GM10248 (cell line): ENCODE results near the gene CABP4.

Experiments
- CTCF ChIA-PET: fragments of 300-600 bp; sonication (Branson Sonifier 250); formaldehyde crosslinking; extraction: SDS; loops from one replicate; lab custom pipeline; 2021; ENCODE audit warnings: antibody characterized with exemption; lab: Yijun Ruan, JAX
- POLR2A ChIA-PET: fragments of 350-650 bp; sonication (Branson Sonifier 250); formaldehyde crosslinking; extraction: SDS; loops from one replicate; lab custom pipeline; 2020; ENCODE audit warnings: antibody characterized with exemption; lab: Yijun Ruan, JAX
- DNase-seq: peaks from one replicate; pipeline ENCODE4 v3.0.0; 2012; ENCODE audit errors: extremely low spot score
- CTCF ChIP-seq: IDR thresholded peaks from 2 replicates; pipeline ENCODE4 v1.5.1; 2012; ENCODE audit warnings: mild to moderate bottlenecking, low read depth; ENCODE audit errors: extremely low read depth, missing control alignments, control extremely low read depth

CABP4 gene

GRCh38 chr11:67429722-67430121 is 25.4 kb upstream of the CABP4 start:
- CTCF ChIA-PET: interaction anchor here (1.0 kb wide), 1 partner anchor 22 kb away, joined by 3 read pairs; no protein-coding TSS in a partner anchor
- TF ChIP-seq CTCF: no peak
- POLR2A ChIA-PET: interaction anchor here (0.6 kb wide), 1 partner anchor 303 kb away, joined by 4 read pairs; no protein-coding TSS in a partner anchor
- DNase-seq: no peak

- TF ChIP-seq CTCF: no peak
- CTCF ChIA-PET: interaction anchor here (1.0 to 2.0 kb wide), 3 partner anchors 7 to 56 kb away, joined by 3 to 5 read pairs (median 3); partner anchors contain the start of gene PPP1CA
- POLR2A ChIA-PET: interaction anchor here (0.6 to 0.7 kb wide), 4 partner anchors 7 to 81 kb away, joined by 4 to 7 read pairs (median 6); no protein-coding TSS in a partner anchor
- DNase-seq: no peak
Measured at GRCh38 chr11:67431346-67432249, 23.6 kb upstream of the CABP4 start.

- TF ChIP-seq CTCF: no peak
- DNase-seq: no peak
- POLR2A ChIA-PET: interaction anchor here (0.6 kb wide), 2 partner anchors 10 to 1214 kb away, joined by 3 read pairs; partner anchors contain the start of gene CORO1B
- CTCF ChIA-PET: interaction anchor here (1.0 to 1.2 kb wide), 2 partner anchors 55 to 171 kb away, joined by 3 read pairs; no protein-coding TSS in a partner anchor
Measured at GRCh38 chr11:67432655-67433349, 22.4 kb upstream of the CABP4 start.

GRCh38 chr11:67433536-67434394 is 21.4 kb upstream of the CABP4 start:
- TF ChIP-seq CTCF: no peak
- DNase-seq: no peak
- ChIA-PET POLR2A (interaction anchor here (0.6 to 1.3 kb wide), 2 partner anchors 10 to 16 kb away, joined by 3 read pairs; partner anchors contain the start of gene CORO1B), CTCF (interaction anchor here (1.2 to 1.8 kb wide), 2 partner anchors 32 to 172 kb away, joined by 3 to 6 read pairs; partner anchors contain the start of gene PPP1CA)

- DNase-seq: no peak
- no peak for TF ChIP-seq CTCF
- ChIA-PET CTCF (interaction anchor here (1.8 kb wide), 1 partner anchor 33 kb away, joined by 6 read pairs; the partner anchor contains the start of gene PPP1CA), POLR2A (interaction anchor here (1.3 kb wide), 1 partner anchor 15 kb away, joined by 3 read pairs; no protein-coding TSS in a partner anchor)
Measured at GRCh38 chr11:67434395-67434881, 20.7 kb upstream of the CABP4 start.
